ENCODE results near the gene HS1BP3. TPM values are rescaled to one million over a fixed set of nuclear protein-coding genes. Genes with fewer than 3 reads are reported as not detected.
A peak's percentile ranks its signal among the peaks of the same experiment; 100 is the strongest.

The HS1BP3 gene
- total and polyA plus RNA-seq, 2 of the 4 experiments (the other 2 are of a cell fraction) = 9.0 to 14.8 TPM

DNA sequence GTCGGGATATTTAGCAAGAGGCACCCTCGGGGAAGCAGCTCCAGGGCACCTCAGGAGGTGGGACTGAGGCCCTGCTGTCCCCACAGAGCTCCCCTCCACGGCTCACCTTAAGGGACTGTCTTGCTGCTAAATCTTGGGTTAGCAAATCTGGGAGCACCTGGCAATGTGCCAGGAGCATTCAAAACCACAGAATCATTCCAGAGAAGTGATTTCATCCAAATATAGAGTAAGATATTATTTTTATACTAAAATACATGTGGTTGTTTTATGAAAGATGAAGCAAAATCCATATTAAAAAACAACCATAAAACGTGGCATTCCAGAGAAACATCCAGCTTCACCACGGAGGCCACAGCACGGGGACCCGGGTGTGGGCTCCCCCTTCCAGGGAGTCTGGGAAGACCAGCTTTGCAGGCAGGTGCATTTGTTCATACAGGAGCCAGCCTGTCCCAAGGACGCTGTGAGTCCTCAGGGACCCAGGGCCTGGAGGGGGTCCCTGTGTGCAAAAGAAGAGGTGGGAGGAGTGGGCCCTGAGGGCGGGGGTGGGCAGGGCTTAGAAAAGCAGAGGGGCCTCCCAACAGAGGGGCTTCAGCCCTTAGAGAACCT, 16.3 kb downstream of the HS1BP3 start:
- H3K23ac ChIP-seq (ENCODE audit: low read depth, low read length) = no peak overlapping the region
- peak overlapping the region; percentile 8 for H2AK9ac ChIP-seq (replicated peaks; ENCODE audit: low read depth, low read length, poor library complexity)
- dilution Hi-C loops (cut with HindIII; ENCODE audit: low sequenced_read_pairs, unreplicated experiment) (loop anchor here (25.0 kb wide), 1 partner anchor 247 kb away; no protein-coding TSS in a partner anchor), intact Hi-C loops (cut with micrococcal nuclease) (loop anchor here (1.0 to 5.0 kb wide), 5 partner anchors 16 to 223 kb away; no protein-coding TSS in a partner anchor), in situ Hi-C loops (cut with MboI; ENCODE audit: low sequenced_read_pairs) (loop anchor here (5.0 kb wide), 1 partner anchor 192 kb away; no protein-coding TSS in a partner anchor)
- peaks cover 17% of the 10 kb centered on the region; the same call in 1 of the 2 replicates for H3K36me3 ChIP-seq (ENCODE audit: control insufficient read depth, insufficient read depth, low read length)
- no peak overlapping the region for H3K4me3 ChIP-seq (ENCODE audit: insufficient read depth, low read depth, low read length)
- no peak overlapping the region for H4K5ac ChIP-seq (ENCODE audit: low read depth, low read length)
- DNase-seq (peak; percentile 72), ATAC-seq (ENCODE audit: low read depth) (peak; percentile 5; the same call in 1 of the 2 replicates)
- H2BK120ac ChIP-seq (ENCODE audit: low read depth, low read length) = no peak overlapping the region
- no peak for TF ChIP-seq POLR2A (IDR thresholded peaks at IDR 0.05; ENCODE audit: low read depth, low read length)
- TF ChIP-seq FOS (IDR thresholded peaks at IDR 0.05; ENCODE audit: low read depth, low read length) = no peak
- TF ChIP-seq, protein P1, sequence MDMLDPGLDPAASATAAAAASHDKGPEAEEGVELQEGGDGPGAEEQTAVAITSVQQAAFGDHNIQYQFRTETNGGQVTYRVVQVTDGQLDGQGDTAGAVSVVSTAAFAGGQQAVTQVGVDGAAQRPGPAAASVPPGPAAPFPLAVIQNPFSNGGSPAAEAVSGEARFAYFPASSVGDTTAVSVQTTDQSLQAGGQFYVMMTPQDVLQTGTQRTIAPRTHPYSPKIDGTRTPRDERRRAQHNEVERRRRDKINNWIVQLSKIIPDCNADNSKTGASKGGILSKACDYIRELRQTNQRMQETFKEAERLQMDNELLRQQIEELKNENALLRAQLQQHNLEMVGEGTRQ (IDR thresholded peaks at IDR 0.05; ENCODE audit: low read depth, low read length) = no peak
- TF ChIP-seq MAZ (IDR thresholded peaks at IDR 0.05; ENCODE audit: borderline replicate concordance, low read depth, low read length) = no peak
- TF ChIP-seq CEBPB (IDR thresholded peaks at IDR 0.05; ENCODE audit: low read depth, low read length) = no peak
- TF ChIP-seq, protein P2, sequence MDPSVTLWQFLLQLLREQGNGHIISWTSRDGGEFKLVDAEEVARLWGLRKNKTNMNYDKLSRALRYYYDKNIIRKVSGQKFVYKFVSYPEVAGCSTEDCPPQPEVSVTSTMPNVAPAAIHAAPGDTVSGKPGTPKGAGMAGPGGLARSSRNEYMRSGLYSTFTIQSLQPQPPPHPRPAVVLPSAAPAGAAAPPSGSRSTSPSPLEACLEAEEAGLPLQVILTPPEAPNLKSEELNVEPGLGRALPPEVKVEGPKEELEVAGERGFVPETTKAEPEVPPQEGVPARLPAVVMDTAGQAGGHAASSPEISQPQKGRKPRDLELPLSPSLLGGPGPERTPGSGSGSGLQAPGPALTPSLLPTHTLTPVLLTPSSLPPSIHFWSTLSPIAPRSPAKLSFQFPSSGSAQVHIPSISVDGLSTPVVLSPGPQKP (IDR thresholded peaks at IDR 0.05; ENCODE audit: borderline replicate concordance, low read depth, low read length) = no peak
- no peak for TF ChIP-seq CHD1 (IDR thresholded peaks at IDR 0.05; ENCODE audit: low read depth, low read length)
- TF ChIP-seq, protein P3, sequence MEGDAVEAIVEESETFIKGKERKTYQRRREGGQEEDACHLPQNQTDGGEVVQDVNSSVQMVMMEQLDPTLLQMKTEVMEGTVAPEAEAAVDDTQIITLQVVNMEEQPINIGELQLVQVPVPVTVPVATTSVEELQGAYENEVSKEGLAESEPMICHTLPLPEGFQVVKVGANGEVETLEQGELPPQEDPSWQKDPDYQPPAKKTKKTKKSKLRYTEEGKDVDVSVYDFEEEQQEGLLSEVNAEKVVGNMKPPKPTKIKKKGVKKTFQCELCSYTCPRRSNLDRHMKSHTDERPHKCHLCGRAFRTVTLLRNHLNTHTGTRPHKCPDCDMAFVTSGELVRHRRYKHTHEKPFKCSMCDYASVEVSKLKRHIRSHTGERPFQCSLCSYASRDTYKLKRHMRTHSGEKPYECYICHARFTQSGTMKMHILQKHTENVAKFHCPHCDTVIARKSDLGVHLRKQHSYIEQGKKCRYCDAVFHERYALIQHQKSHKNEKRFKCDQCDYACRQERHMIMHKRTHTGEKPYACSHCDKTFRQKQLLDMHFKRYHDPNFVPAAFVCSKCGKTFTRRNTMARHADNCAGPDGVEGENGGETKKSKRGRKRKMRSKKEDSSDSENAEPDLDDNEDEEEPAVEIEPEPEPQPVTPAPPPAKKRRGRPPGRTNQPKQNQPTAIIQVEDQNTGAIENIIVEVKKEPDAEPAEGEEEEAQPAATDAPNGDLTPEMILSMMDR (conservative IDR thresholded peaks at IDR 0.05; ENCODE audit: low read depth, low read length) = no peak
- no peak for TF ChIP-seq RCOR1 (IDR thresholded peaks at IDR 0.05; ENCODE audit: insufficient replicate concordance, low read length)
- no peak for TF ChIP-seq BHLHE40 (IDR thresholded peaks at IDR 0.05; ENCODE audit: low read depth, low read length)
- no peak for TF ChIP-seq MAFK (IDR thresholded peaks at IDR 0.05; ENCODE audit: low read depth, low read length)
- no peak for TF ChIP-seq RAD21 (IDR thresholded peaks at IDR 0.05; ENCODE audit: low read length)
- no peak for TF ChIP-seq RFX5 (IDR thresholded peaks at IDR 0.05; ENCODE audit: low read depth, low read length)
- H2BK15ac ChIP-seq (ENCODE audit: low read depth, low read length) = no peak overlapping the region
- H3K14ac ChIP-seq (replicated peaks; ENCODE audit: low read depth, low read length) = 0 out of 2 replicates have a peak overlapping the region, but pooled peaks have one; percentile 25
- H2AK5ac ChIP-seq (ENCODE audit: low read depth, low read length) = no peak overlapping the region
- no peak overlapping the region for H2AFZ ChIP-seq (replicated peaks; ENCODE audit: low read length, poor library complexity)
- peaks cover 11% of the 10 kb centered on the region for H3K4me1 ChIP-seq (ENCODE audit: control insufficient read depth, insufficient read depth, low read length)
- ChIA-PET POLR2A (ENCODE audit: unreplicated experiment) (interaction anchor here (1.8 kb wide), 1 partner anchor 188 kb away, joined by 10 read pairs; the partner anchor contains the start of gene RHOB), CTCF (interaction anchor here (0.7 to 2.1 kb wide), 9 partner anchors 17 to 251 kb away, joined by 3 to 17 read pairs (median 5); partner anchors contain the start of gene RHOB)
- H3K9me3 ChIP-seq (ENCODE audit: control insufficient read depth, insufficient read depth, low read length) = no peaks in the 10 kb centered on the region
- no peak overlapping the region for H3K56ac ChIP-seq (ENCODE audit: extremely low read depth, insufficient read depth, low read length)
- no peak overlapping the region for H2BK5ac ChIP-seq (ENCODE audit: low read depth, low read length, poor library complexity, severe bottlenecking)
- 64% methylated on average over 6 of the region's 9 CpGs; no CpG with 5 or more reads in 1 of the 2 experiments for WGBS, 2 experiments (ENCODE audit: extremely low coverage in 2 of 2, insufficient read length in 1 of 2)
- no peaks in the 10 kb centered on the region for H4K20me1 ChIP-seq (ENCODE audit: insufficient read depth, low read length)
- H3K27ac ChIP-seq (ENCODE audit: insufficient read depth, low read length) = no peak overlapping the region
- no peak overlapping the region for H3K9ac ChIP-seq (ENCODE audit: low read depth, low read length)
- H3K4me2 ChIP-seq (ENCODE audit: low read depth, low read length) = no peak overlapping the region; the same call in 1 of the 2 replicates
- H2BK20ac ChIP-seq (ENCODE audit: low read depth, low read length) = no peak overlapping the region
- no peaks in the 10 kb centered on the region for H3K27me3 ChIP-seq (ENCODE audit: control insufficient read depth, insufficient read depth, low read length)
- no peak overlapping the region for H3K4ac ChIP-seq (ENCODE audit: low read depth, low read length)
- H3K9me1 ChIP-seq (ENCODE audit: insufficient read depth, low read length) = no peaks in the 10 kb centered on the region
- H4K91ac ChIP-seq (ENCODE audit: insufficient read depth, low read depth, low read length) = no peak overlapping the region
- BruUV-seq (replicated peaks) = no TSS peak
- no peak overlapping the region for H4K8ac ChIP-seq (ENCODE audit: low read depth in 2 of 2, low read length in 2 of 2)
- H3K18ac ChIP-seq (ENCODE audit: low read depth, low read length) = no peak overlapping the region
- H3K79me1 ChIP-seq (ENCODE audit: low read depth in 1 of 2, low read length in 2 of 2) = no peaks in the 10 kb centered on the region
